T1000 (cell line): ENCODE results near the gene SF3B5.
A peak's percentile ranks its signal among the peaks of the same experiment; 100 is the strongest.
"Not testable (repeated sequence)": the region's sequence is repeated elsewhere in the genome, so short reads cannot be mapped to it uniquely, and the experiment has no call there.

Source experiments
- DNase-seq: peaks from one replicate; lab custom pipeline; 2025; ENCODE audit warnings: mixed read lengths; lab: John Stamatoyannopoulos, UW

Gene SF3B5

GRCh38 chr6:144095134-144096002 lies at the start of gene SF3B5:
TSS of gene SF3B5 (minus strand) at chr6:144095573. CDS start at chr6:144095497, 76 bp downstream.
- DNase-seq: peak; percentile 92

GRCh38 chr6:144144996-144145395 lies 49.6 kb upstream of the SF3B5 start:
- DNase-seq: no peak

GRCh38 chr6:144143878-144144277 lies 48.5 kb upstream of the SF3B5 start:
- DNase-seq: no peak

- DNase-seq: no peak
These were observed 47.7 kb upstream of the SF3B5 start for GRCh38 chr6:144143106-144143505.

GRCh38 chr6:144141470-144141869 lies 46.1 kb upstream of the SF3B5 start:
- no peak for DNase-seq

- no peak for DNase-seq
These were observed 45.5 kb upstream of the SF3B5 start for GRCh38 chr6:144140867-144141266.

- no peak for DNase-seq
These were observed 44.4 kb upstream of the SF3B5 start for GRCh38 chr6:144139817-144140216.

- no peak for DNase-seq
These were observed 43.2 kb upstream of the SF3B5 start for GRCh38 chr6:144138542-144138941.

- DNase-seq: no peak
These were observed 39.4 kb upstream of the SF3B5 start for GRCh38 chr6:144134737-144135136.

GRCh38 chr6:144134176-144134575 lies 38.8 kb upstream of the SF3B5 start:
- DNase-seq: no peak

- DNase-seq: no peak
These were observed 38.0 kb upstream of the SF3B5 start for GRCh38 chr6:144133225-144133821.

GRCh38 chr6:144132167-144132690 lies 36.9 kb upstream of the SF3B5 start:
- not testable (repeated sequence) for DNase-seq

GRCh38 chr6:144131248-144131709 lies 35.9 kb upstream of the SF3B5 start:
- DNase-seq: no peak

- no peak for DNase-seq
These were observed 34.1 kb upstream of the SF3B5 start for GRCh38 chr6:144129469-144129868.

- no peak for DNase-seq
These were observed 31.7 kb upstream of the SF3B5 start for GRCh38 chr6:144127097-144127496.

- no peak for DNase-seq
These were observed 28.5 kb upstream of the SF3B5 start for GRCh38 chr6:144123836-144124235.

GRCh38 chr6:144123421-144123820 lies 28.0 kb upstream of the SF3B5 start:
- DNase-seq: no peak

- DNase-seq: no peak
These were observed 27.5 kb upstream of the SF3B5 start for GRCh38 chr6:144122861-144123260.

GRCh38 chr6:144119376-144119775 lies 24.0 kb upstream of the SF3B5 start:
- no peak for DNase-seq

GRCh38 chr6:144115219-144115618 lies 19.8 kb upstream of the SF3B5 start:
- DNase-seq: no peak

GRCh38 chr6:144113366-144113765 lies 18.0 kb upstream of the SF3B5 start:
- DNase-seq: no peak

GRCh38 chr6:144110210-144110609 lies 14.8 kb upstream of the SF3B5 start:
- DNase-seq: no peak

- no peak for DNase-seq
These were observed 10.8 kb upstream of the SF3B5 start for GRCh38 chr6:144106206-144106605.
